ENCODE results near the gene TBC1D16. TPM values are rescaled to one million over a fixed set of nuclear protein-coding genes. Genes with fewer than 3 reads are reported as not detected.

Gene TBC1D16
- total and polyA plus RNA-seq, 2 donors (not counting 1 experiment from before 2014, with no cell fraction given): 8.3 to 30.4 TPM

GRCh38 chr17:79905832-79906231 is 129.8 kb downstream of the TBC1D16 start:
- no peak overlapping the region for H3K4me2 ChIP-seq (ENCODE audit: extremely low read depth, insufficient read depth, low read length)
- H3K36me3 ChIP-seq (ENCODE audit: control insufficient read depth, insufficient read depth, low read length): no peaks in the 10 kb centered on the region
- H2AFZ ChIP-seq (ENCODE audit: low read length): no peak overlapping the region
- peaks cover 2% of the 10 kb centered on the region for H3K27me3 ChIP-seq (ENCODE audit: control insufficient read depth, insufficient read depth, low read length)
- H3K9me3 ChIP-seq (ENCODE audit: control insufficient read depth, insufficient read depth, low read depth, low read length): no peaks in the 10 kb centered on the region
- H3K27ac ChIP-seq (ENCODE audit: insufficient read depth, low read length): no peak overlapping the region
- H3K9ac ChIP-seq (ENCODE audit: insufficient read depth, low read length): no peak overlapping the region
- H3K79me2 ChIP-seq (ENCODE audit: control insufficient read depth, insufficient read depth, low read length): no peaks in the 10 kb centered on the region
- no peaks in the 10 kb centered on the region for H3K4me1 ChIP-seq (ENCODE audit: control insufficient read depth, extremely low read depth, insufficient read depth, low read length)
- TF ChIP-seq, protein P1, sequence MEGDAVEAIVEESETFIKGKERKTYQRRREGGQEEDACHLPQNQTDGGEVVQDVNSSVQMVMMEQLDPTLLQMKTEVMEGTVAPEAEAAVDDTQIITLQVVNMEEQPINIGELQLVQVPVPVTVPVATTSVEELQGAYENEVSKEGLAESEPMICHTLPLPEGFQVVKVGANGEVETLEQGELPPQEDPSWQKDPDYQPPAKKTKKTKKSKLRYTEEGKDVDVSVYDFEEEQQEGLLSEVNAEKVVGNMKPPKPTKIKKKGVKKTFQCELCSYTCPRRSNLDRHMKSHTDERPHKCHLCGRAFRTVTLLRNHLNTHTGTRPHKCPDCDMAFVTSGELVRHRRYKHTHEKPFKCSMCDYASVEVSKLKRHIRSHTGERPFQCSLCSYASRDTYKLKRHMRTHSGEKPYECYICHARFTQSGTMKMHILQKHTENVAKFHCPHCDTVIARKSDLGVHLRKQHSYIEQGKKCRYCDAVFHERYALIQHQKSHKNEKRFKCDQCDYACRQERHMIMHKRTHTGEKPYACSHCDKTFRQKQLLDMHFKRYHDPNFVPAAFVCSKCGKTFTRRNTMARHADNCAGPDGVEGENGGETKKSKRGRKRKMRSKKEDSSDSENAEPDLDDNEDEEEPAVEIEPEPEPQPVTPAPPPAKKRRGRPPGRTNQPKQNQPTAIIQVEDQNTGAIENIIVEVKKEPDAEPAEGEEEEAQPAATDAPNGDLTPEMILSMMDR (conservative IDR thresholded peaks at IDR 0.05 in 1 of 2, IDR thresholded peaks at IDR 0.05 in 1 of 2; ENCODE audit: low read depth in 1 of 2, low read length in 2 of 2): peak in 1 of 2 donors; percentile 17
- TF ChIP-seq EZH2 (IDR thresholded peaks at IDR 0.05; ENCODE audit: low read length, missing control alignments): no peak
- H3K4me3 ChIP-seq (replicated peaks in 1 of 4; ENCODE audit: control extremely low read depth in 1 of 4, insufficient read depth in 1 of 4, low read depth in 3 of 4, low read length in 4 of 4): no peak overlapping the region
- H4K20me1 ChIP-seq (ENCODE audit: control insufficient read depth, extremely low read depth, insufficient read depth, low read length): no peaks in the 10 kb centered on the region
- no peak for DNase-seq (ENCODE audit: low read depth in 2 of 2)

- Histone ChIP-seq H3K9ac (ENCODE audit: insufficient read depth, low read length) (no peak overlapping the region), H2AFZ (ENCODE audit: low read length) (no peak overlapping the region), H3K79me2 (ENCODE audit: control insufficient read depth, insufficient read depth, low read length) (no peaks in the 10 kb centered on the region), H4K20me1 (ENCODE audit: control insufficient read depth, extremely low read depth, insufficient read depth, low read length) (no peaks in the 10 kb centered on the region), H3K4me2 (ENCODE audit: extremely low read depth, insufficient read depth, low read length) (no peak overlapping the region), H3K9me3 (ENCODE audit: control insufficient read depth, insufficient read depth, low read depth, low read length) (no peaks in the 10 kb centered on the region), H3K27ac (ENCODE audit: insufficient read depth, low read length) (no peak overlapping the region), H3K4me3 (replicated peaks in 1 of 4; ENCODE audit: control extremely low read depth in 1 of 4, insufficient read depth in 1 of 4, low read depth in 3 of 4, low read length in 4 of 4) (no peak overlapping the region), H3K4me1 (ENCODE audit: control insufficient read depth, extremely low read depth, insufficient read depth, low read length) (no peaks in the 10 kb centered on the region), H3K36me3 (ENCODE audit: control insufficient read depth, insufficient read depth, low read length) (no peaks in the 10 kb centered on the region), H3K27me3 (ENCODE audit: control insufficient read depth, insufficient read depth, low read length) (peaks cover 2% of the 10 kb centered on the region)
- DNase-seq (ENCODE audit: low read depth in 2 of 2): no peak
- no peak for TF ChIP-seq EZH2 (IDR thresholded peaks at IDR 0.05; ENCODE audit: low read length, missing control alignments)
- TF ChIP-seq, protein P1 (conservative IDR thresholded peaks at IDR 0.05 in 1 of 2, IDR thresholded peaks at IDR 0.05 in 1 of 2; ENCODE audit: low read depth in 1 of 2, low read length in 2 of 2): no peak
Observed at GRCh38 chr17:79904865-79905264, 130.8 kb downstream of the TBC1D16 start.

DNA sequence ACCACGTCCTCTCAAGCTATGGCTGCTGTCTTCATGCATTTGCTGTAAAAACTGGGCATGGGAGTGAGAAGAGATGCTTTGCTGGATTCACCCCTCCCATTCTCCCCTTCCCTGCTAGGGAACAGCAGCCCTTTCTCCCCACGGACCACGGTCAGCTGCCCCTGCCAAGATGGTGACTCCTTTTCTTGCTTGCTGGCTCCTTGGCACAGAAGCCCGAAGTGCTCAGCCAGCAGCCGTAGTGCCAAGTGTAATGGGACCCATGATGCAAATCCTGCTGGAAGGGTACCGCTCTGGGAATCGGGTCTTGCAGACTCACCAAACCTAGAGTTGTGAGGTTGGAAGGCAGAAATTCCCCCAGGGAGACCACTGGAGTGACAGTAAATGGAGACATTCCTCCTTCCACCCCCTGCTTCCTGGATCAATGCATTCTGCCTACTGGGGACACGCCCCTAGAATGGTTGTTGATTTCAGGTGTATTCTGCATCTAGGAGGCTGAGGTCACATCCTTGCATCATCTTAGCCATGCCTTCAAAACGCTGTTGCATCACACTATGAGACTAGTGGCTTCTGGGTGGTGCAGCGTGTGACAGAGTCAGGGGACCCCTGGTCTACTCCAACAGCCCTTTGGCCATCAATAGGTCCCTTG is 133.4 kb downstream of the TBC1D16 start:
- H3K36me3 ChIP-seq (ENCODE audit: control insufficient read depth, insufficient read depth, low read length): no peaks in the 10 kb centered on the region
- peaks cover 4% of the 10 kb centered on the region for H3K27me3 ChIP-seq (ENCODE audit: control insufficient read depth, insufficient read depth, low read length)

More for the DNA sequence above, 133.4 kb downstream of the TBC1D16 start:
- no peak for DNase-seq (ENCODE audit: low read depth in 2 of 2)
- H3K79me2 ChIP-seq (ENCODE audit: control insufficient read depth, insufficient read depth, low read length): no peaks in the 10 kb centered on the region
- no peaks in the 10 kb centered on the region for H3K9me3 ChIP-seq (ENCODE audit: control insufficient read depth, insufficient read depth, low read depth, low read length)
- no peak overlapping the region for H2AFZ ChIP-seq (ENCODE audit: low read length)
- TF ChIP-seq, protein P1 (conservative IDR thresholded peaks at IDR 0.05 in 1 of 2, IDR thresholded peaks at IDR 0.05 in 1 of 2; ENCODE audit: low read depth in 1 of 2, low read length in 2 of 2): no peak
- TF ChIP-seq EZH2 (IDR thresholded peaks at IDR 0.05; ENCODE audit: low read length, missing control alignments): no peak
- no peak overlapping the region for H3K27ac ChIP-seq (ENCODE audit: insufficient read depth, low read length)
- H3K4me1 ChIP-seq (ENCODE audit: control insufficient read depth, extremely low read depth, insufficient read depth, low read length): no peaks in the 10 kb centered on the region
- H3K4me2 ChIP-seq (ENCODE audit: extremely low read depth, insufficient read depth, low read length): no peak overlapping the region
- H4K20me1 ChIP-seq (ENCODE audit: control insufficient read depth, extremely low read depth, insufficient read depth, low read length): no peaks in the 10 kb centered on the region
- no peak overlapping the region for H3K9ac ChIP-seq (ENCODE audit: insufficient read depth, low read length)
- H3K4me3 ChIP-seq (replicated peaks in 1 of 4; ENCODE audit: control extremely low read depth in 1 of 4, insufficient read depth in 1 of 4, low read depth in 3 of 4, low read length in 4 of 4): no peak overlapping the region
